HL-60 (cell line): ENCODE measurements around the gene PTBP2.
"Not testable (repeated sequence)": the region's sequence is repeated elsewhere in the genome, so short reads cannot be mapped to it uniquely, and the experiment has no call there.

ENCODE experiments used
- GABPA ChIP-seq: IDR thresholded peaks from 2 replicates; pipeline ENCODE4 v1.6.1; 2012; ENCODE audit warnings: low read depth
- POLR2AphosphoS5 ChIP-seq: IDR thresholded peaks from 2 replicates; pipeline ENCODE4 v1.6.1; 2012; ENCODE audit warnings: low read depth
- SPI1 ChIP-seq: IDR thresholded peaks from 2 replicates; pipeline ENCODE4 v1.6.1; 2012; ENCODE audit warnings: low read depth, mild to moderate bottlenecking, borderline replicate concordance
- TF ChIP-seq, protein P1 (sequence below): IDR thresholded peaks from one replicate; pipeline ENCODE4 v1.5.1; 2011; ENCODE audit warnings: low read length, control low read depth, inconsistent platforms; ENCODE audit not compliant: insufficient read depth
- TF ChIP-seq, protein P2 (sequence below): IDR thresholded peaks from 2 replicates; pipeline ENCODE4 v1.6.1; 2012; ENCODE audit warnings: low read depth; ENCODE audit not compliant: insufficient replicate concordance

DNA sequence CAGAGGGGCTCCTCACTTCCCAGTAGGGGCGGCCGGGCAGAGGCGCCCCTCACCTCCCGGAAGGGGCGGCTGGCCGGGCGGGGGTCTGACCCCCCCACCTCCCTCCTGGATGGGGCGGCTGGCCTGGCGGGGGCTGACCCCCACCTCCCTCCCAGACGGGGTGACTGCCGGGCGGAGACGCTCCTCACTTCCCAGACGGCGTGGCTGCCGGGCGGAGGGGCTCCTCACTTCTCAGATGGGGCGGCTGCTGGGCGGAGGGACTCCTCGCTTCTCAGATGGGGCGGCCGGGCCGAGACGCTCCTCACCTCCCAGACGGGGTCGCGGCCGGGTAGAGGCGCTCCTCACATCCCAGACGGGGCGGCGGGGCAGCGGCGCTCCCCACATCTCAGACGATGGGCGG is 41.0 kb downstream of the PTBP2 start:
- TF ChIP-seq, protein P1, sequence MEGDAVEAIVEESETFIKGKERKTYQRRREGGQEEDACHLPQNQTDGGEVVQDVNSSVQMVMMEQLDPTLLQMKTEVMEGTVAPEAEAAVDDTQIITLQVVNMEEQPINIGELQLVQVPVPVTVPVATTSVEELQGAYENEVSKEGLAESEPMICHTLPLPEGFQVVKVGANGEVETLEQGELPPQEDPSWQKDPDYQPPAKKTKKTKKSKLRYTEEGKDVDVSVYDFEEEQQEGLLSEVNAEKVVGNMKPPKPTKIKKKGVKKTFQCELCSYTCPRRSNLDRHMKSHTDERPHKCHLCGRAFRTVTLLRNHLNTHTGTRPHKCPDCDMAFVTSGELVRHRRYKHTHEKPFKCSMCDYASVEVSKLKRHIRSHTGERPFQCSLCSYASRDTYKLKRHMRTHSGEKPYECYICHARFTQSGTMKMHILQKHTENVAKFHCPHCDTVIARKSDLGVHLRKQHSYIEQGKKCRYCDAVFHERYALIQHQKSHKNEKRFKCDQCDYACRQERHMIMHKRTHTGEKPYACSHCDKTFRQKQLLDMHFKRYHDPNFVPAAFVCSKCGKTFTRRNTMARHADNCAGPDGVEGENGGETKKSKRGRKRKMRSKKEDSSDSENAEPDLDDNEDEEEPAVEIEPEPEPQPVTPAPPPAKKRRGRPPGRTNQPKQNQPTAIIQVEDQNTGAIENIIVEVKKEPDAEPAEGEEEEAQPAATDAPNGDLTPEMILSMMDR: not testable (repeated sequence)
- not testable (repeated sequence) for TF ChIP-seq POLR2AphosphoS5, GABPA, SPI1
- TF ChIP-seq, protein P2, sequence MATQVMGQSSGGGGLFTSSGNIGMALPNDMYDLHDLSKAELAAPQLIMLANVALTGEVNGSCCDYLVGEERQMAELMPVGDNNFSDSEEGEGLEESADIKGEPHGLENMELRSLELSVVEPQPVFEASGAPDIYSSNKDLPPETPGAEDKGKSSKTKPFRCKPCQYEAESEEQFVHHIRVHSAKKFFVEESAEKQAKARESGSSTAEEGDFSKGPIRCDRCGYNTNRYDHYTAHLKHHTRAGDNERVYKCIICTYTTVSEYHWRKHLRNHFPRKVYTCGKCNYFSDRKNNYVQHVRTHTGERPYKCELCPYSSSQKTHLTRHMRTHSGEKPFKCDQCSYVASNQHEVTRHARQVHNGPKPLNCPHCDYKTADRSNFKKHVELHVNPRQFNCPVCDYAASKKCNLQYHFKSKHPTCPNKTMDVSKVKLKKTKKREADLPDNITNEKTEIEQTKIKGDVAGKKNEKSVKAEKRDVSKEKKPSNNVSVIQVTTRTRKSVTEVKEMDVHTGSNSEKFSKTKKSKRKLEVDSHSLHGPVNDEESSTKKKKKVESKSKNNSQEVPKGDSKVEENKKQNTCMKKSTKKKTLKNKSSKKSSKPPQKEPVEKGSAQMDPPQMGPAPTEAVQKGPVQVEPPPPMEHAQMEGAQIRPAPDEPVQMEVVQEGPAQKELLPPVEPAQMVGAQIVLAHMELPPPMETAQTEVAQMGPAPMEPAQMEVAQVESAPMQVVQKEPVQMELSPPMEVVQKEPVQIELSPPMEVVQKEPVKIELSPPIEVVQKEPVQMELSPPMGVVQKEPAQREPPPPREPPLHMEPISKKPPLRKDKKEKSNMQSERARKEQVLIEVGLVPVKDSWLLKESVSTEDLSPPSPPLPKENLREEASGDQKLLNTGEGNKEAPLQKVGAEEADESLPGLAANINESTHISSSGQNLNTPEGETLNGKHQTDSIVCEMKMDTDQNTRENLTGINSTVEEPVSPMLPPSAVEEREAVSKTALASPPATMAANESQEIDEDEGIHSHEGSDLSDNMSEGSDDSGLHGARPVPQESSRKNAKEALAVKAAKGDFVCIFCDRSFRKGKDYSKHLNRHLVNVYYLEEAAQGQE: not testable (repeated sequence)
